Measurements from ENCODE around the gene ARSB.
"Not testable (repeated sequence)": the region's sequence is repeated elsewhere in the genome, so short reads cannot be mapped to it uniquely, and the experiment has no call there.

Gene ARSB

DNA sequence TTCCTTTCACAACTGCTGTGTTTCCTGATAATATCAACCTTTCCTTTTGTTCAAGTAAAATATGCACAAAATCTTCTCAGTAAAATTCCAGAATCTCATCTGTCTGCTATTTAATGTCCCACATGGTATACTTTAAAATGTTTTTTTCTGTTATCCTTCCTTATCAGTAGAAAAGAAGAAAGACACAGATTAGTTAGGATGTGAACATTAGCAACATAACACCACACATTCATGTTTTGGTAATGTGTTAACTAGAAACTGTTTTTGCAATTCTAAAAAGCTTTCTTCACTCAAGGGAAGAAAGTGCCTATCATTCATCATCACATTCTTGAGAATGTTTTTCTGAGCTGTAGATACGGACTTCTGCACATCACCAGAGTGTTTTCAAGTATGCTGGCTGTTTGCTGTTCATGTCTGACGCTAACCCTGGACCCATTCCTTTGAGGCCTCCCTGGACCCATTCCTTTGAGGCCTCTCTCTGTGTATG, 10.5 kb upstream of the ARSB start:
- DNase-seq (ENCODE audit: low spot score), result no peak

DNA sequence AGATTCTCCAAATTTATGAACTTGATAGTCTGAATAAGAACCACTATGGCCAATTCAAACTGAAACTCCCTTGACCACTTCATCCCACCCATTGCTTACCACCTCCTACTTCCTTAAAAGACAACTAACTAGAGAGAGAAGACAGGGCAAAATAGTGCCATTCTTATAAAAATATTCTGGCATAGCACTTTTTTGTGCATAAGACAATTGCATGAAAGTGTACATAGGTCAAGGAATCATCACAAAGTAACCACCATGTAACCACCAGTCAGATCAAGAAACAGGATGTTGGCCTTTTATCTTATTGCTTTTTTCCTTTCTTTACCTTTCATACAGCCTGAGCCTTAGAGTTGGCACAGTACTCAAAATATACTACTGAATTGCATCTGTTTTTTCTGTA, 8.1 kb upstream of the ARSB start:
- DNase-seq (ENCODE audit: low spot score) (no peak), FAIRE-seq (no peak)

More for the DNA sequence above, 10.5 kb upstream of the ARSB start:
- FAIRE-seq, result no peak

DNA sequence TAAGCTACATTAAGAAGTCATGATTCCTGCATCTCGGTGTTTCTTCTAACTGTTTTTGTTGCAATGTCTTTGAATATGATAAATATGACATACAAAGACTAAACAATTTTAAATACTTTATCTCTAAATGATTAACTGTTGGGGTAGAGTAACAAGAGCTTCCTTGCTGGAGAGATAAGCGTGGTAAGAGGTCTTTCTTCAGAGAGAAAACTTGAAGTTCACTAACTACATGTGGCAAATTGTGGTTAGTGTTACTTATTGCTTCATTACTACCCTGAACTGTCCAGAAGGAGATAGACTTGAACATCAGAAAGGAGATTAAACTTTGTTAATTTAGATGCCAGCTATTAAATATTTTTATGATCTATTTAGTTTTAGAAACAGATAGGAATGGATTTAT, 7.0 kb upstream of the ARSB start:
- no peak for FAIRE-seq
- no peak for DNase-seq (ENCODE audit: low spot score)

DNA sequence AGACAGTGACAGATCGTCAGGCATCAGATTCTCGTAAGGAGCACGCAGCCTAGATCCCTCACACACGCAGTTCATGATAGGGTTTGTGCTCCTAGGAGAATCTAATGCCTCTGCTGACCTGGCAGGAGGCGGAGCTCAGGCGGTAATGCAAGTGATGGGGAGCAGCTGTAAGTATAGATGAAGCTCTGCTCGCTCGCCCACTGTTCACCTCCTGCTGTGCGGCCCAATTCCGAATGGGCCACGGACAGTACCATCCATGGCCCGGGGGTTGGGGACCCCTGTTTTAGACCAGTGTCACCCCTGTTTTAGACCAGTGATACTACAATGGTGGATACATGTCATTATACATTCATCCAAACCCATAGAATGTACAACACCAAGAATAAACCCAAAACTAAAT, 4.0 kb upstream of the ARSB start:
- FAIRE-seq (no peak), DNase-seq (ENCODE audit: low spot score) (no peak)

DNA sequence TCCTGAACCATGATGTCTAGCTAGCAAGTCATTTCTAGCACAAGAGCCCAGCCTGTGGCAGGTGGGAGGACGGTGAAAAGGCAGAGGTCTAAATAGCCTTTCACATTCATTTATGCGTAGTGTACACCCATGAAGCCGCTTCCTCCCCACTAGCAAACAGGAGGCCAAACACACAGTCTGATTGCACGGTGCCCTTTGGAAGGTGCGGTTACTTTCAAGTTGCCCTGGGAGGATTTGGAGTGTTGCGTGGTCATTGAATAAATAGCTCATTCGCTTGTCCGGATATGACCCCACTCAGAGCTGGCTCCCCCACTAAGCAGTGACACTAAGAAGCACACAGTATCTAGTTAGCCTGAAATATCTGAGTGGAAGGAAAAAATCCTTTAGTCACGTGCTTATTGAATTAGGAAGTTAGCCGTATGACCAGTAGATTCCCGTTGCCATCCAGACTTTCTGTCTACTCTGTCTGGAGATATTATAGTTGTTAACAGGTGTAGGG, 664 bp upstream of the ARSB start:
- FAIRE-seq (no peak), DNase-seq (ENCODE audit: low spot score) (peak; percentile 75)

DNA sequence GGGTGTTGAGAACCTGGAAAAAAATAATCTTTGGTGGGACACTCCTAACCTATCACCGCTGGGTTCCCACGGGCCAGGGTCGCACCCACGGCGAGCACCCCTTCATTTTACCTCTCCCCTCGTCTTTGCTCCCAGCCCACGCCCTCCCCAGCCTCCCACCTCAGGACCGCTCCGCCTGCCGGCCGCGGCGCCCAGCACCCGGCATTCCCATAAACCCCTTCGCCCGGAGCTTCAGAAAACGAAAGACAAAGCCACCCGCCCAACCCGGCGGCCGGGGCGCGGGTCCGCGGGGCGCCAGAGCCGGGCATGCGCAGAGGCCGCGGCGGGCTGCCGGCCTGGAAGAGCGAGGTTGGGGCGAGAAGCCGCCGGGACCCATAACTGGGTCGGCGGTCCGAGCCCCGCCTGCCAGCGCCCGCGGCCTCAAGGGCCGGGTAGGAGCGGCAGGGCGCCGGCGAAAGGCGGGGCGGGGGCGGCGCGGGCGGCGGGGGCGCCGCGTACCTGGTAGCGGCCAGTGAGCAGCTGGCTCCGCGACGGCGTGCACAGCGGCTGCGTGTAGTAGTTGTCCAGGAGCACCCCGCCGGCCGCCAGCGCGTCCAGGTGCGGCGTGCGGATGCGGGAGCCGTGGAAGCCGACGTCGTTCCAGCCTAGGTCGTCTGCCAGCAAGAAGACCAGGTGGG, 533 bp downstream of the ARSB start:
- no peak for FAIRE-seq
- peak; percentile 50 for DNase-seq (ENCODE audit: low spot score)

DNA sequence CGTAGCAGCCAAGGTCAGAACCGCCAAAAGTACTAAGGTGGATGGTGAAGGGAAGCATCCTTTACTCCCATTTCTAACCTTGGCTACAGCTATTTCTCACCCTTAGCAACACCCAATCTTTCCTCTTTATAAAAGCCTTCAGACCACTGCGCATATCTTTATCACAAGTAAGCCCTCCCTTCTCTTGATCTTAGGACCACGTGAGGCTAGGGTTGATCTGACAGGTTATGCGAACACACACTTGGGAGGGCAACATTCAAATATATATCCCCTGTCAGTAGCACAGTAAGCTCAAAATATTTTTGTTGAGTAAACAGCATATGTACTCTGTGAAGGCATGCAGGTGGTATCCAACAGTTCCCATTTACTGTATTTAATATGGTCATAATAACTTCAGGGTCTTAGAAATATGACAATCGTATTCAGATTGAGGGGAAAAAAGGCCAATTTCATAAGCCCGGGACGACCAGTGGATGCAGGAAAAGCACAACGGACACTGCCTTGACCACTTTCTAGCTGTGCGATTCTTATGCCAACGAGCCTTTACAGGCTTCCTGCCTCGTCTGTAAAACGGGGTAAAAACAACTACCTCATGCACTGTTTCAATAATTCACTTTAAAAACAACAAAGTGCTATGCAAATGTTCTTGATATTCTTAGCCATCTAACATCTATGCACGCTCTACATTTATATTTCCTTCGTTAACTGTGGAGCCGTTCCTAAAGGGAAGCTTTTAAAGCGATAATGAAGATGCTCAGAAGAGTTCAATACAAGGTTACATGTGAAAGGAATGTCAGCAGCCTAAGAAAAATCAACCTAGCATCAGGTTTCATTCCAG, 1.3 kb downstream of the ARSB start:
- FAIRE-seq (no peak), DNase-seq (ENCODE audit: low spot score) (no peak)

DNA sequence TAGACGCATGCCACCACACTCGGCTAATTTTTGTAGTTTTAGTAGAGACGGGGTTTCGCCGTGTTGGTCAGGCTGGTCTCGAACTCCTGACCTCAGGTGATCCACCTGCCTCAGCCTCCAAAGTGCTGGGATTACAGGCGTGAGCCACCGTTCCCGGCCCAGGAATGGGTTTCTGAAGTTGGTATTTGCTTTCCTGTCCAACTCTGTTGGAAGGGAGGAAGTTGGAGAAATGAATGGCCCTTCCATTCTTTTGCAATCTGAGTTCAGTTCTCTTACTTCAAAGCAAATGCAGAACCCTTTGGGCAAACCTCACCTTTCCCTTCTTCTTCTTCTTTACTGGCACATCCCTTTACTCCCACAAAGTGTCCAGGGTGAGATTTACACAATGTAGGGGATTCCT, 1.9 kb downstream of the ARSB start:
- FAIRE-seq; DNase-seq (ENCODE audit: low spot score): not testable (repeated sequence)

DNA sequence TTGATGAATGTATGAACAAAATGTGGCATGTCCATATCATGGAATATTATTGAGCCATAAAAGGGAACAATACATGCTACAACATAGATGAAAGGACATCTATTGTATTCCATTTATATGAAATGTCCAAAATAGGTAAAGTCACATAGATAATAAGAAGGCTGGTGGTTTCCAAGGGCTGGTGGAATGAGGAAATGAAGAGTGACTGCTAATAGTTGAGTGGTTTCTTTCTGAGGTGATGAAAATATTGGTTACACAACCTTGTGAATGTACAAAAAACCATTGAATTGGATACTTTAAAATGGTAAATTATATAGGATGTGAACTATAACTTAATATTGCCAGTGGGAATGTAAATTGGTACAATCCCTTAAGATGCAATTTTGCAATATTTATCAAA, 5.2 kb downstream of the ARSB start:
- DNase-seq (ENCODE audit: low spot score) (no peak), FAIRE-seq (no peak)

DNA sequence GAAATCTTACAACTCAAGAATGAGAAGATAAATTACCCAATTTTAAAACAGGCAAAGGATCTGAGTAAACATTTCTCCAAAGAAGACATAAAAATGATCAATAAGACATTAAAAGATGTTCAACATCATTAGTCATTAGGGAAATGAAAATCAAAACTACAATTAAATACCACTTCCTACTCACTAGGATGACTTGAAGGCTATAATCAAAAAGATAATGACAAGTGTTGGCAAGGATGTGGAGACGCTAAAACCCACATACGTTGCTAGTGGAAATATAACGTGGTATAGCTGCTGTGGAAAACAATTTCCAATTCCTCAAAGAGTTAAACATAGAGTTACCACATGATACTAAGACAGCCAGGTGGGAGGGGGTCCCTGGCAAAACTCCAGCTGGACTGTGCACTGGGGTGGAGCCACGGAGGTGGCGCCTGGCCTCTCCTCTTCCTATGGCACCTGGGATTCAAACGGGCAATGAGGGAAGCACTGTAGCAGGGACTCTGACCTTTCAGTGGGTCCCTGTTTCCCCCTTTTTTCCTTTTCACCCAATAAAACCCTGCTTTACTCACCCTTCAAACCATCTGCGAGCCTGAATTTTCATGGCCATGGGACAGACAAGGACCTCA, 5.9 kb downstream of the ARSB start:
- DNase-seq (ENCODE audit: low spot score) (no peak), FAIRE-seq (no peak)

DNA sequence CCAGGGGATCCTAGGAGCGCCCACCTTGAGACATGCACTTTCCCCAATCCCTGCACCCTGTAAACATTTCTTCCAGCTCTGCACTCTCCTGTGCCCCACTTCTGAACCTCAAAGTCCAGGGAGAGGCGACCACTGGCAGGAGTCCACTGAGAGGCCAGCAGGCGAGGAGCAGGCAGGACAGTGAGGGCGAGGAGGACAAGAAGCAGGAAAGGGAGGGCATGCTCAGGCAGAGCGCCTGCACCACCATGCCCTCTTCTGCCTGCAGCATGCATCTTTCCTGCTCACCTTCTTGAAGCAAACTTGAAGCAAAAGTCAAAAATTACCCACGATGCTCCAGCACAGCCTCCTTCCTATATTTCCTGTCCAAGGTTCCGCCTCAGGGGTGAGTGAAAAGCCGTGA, 10.1 kb downstream of the ARSB start:
- no peak for FAIRE-seq

DNA sequence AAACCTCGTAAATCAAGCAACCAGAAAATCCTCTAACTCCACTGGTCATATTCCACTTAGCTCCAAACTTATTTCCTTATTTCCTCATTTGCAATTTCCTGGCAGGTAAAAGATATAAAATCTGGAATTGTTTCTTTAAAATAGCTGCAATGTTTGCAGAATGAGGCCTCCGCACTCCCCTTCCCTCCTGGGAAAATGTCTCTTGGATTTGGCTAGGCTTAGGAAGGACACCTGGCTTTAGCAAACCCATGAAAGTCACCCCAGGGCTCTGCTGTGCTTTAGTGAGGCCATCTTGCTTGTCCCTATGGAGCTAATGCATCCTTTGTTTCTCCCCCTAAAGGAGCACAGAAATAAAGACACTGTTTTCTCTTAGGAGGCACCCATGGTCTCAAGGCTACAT, 10.5 kb downstream of the ARSB start:
- no peak for FAIRE-seq
- DNase-seq (ENCODE audit: low spot score), result no peak

More for the DNA sequence above, 10.1 kb downstream of the ARSB start:
- no peak for DNase-seq (ENCODE audit: low spot score)

DNA sequence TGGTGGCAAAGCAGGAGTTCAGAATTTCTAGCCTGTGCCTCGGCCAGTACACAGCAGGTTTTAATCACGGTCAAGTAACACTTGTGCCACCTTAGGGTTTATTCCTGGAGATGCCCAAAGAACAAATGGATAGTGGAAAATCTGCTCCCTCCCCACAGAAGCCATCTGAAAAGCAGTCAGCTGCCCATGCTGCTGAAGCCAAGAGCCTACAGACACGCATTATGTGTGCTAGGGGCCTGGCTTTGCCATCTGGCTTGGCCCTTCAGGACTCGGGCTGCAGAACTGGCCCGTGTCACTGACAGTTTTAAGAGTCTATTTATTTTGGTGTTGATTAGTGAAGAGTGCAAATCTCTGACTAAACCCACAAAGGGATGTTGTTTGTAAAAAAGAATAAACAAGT, 11.1 kb downstream of the ARSB start:
- DNase-seq (ENCODE audit: low spot score) (no peak), FAIRE-seq (no peak)

DNA sequence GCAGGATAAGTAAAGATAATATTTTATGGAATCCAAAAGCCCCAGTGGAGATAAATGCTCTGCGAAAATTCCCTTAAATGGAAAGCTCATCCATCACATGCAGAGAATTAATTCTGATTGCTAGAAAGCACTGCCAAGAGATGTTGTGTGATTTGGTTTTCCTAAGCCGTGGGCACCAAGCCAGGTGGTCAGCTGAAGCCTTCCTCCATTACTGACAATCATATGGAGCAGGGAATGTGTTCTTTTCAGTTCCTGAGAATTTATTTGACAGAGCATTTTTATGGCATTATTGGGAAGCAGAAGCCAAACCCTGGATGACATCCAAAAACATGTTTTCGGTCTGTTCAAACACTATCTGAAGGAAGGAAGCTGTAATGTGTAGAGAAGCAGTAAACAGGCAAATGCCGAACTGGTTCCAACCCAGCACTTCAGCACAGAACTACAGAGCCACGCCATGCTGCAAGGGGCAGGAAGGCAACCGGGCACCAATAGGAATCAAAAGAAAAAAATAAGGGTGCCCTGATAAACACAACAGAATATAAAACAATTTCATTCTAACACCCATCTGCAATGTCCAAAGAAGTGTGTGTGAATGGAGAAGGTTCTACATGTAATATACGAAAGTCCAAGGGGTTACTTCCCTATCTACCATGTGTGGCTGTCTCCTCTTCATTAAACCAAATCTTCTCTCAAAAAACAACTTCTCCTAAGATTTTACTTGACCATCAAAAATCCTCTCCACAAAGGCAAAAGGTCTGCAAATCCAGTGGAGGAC, 12.3 kb downstream of the ARSB start:
- no peak for DNase-seq (ENCODE audit: low spot score)

DNA sequence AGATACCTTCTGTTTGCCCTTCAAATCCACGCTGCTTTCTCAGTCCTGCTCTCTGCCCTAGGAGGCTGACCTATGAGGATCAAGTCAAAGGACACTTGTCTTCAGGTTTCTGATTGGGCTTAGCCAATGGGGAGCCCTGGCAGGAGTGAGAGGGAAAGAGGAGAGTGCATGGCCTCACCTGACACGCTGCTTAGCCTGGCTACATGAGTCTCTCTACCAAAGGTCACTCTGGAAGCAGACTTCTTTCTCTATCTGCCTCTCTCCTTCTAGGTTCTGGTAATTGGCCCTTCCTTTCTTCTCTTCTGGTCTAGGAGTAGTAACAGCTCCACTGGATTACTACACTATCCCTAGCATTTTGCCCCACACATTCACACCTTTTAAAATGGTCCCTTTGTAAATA, 13.1 kb downstream of the ARSB start:
- DNase-seq (ENCODE audit: low spot score) (no peak), FAIRE-seq (no peak)

More for the DNA sequence above, 12.3 kb downstream of the ARSB start:
- FAIRE-seq, result no peak

DNA sequence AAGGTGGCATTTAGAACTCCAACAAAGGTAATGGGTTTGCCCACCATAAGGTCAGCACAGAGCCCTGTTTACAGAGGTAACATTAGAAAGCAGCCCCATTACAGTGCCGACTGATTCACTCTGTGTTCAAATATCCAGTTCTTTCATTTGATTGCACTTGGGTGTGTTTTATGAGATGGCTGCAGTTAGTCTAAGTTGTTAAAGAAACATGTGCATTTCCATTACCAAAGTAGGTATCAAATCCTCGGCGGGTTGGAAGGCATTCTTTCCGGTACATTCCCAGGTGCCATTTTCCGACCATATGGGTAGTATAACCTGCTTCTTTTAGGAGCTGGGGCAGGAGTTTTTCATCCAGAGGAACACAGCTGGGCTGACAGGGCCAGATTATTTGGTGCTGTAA, 16.3 kb downstream of the ARSB start:
- DNase-seq (ENCODE audit: low spot score), result no peak
- FAIRE-seq, result no peak

DNA sequence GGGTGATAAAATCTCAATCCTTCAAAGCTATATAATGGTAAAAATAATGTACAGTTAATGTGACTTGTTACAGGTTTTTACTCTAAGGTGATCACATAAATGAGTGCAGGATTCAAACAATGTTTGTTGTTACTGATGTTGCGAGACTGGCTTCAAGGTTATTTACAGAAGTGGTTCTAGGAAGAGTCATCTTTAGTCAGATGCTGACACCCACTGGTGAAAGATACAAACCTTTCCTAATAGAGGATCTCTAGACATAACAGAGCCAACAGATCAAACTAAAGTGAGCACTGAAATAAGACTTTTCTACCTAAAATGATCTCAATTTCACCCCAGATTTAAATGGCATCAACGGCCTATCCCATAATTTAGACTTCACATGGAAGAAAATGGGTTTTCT, 20.2 kb downstream of the ARSB start:
- no peak for FAIRE-seq
- peak; percentile 8 for DNase-seq (ENCODE audit: low spot score)

DNA sequence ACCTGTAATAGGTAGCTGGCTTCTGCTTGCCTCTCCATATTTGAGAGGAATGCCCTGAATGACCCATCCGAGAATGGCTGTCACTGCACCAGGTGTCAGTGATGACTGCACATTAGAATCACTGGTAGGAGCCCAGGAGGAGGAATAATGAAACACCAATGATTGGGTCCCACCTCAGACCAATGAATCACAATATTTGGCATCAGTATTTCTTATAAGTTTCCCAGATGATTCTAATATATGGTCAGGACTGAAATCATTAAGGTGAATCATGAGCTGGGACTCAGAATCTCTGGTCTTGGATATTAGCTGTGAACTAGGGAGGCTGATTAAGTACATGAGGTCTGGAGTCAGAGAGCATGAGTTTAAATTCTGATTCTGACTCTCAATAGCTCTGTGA, 23.4 kb downstream of the ARSB start:
- FAIRE-seq (no peak), DNase-seq (ENCODE audit: low spot score) (no peak)

DNA sequence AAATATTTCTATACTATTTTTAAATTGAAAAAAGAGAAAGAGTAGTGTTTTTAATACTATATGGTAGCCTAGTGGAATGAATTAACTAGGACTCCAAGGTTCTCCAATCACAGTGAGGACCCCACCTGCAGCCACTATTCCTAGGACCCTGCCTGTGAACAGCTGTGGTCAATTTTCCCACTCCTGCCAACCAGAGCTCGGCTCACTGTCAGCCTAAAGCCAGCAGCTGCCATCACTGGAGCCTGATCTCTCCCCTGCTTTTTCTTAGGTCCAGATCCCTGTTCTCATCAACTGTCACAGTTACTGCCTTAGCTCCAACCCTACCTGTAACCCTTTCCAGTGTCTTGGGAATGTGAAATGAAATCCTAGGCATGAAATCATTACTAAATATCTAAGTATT, 25.3 kb downstream of the ARSB start:
- no peak for DNase-seq (ENCODE audit: low spot score)
- no peak for FAIRE-seq

DNA sequence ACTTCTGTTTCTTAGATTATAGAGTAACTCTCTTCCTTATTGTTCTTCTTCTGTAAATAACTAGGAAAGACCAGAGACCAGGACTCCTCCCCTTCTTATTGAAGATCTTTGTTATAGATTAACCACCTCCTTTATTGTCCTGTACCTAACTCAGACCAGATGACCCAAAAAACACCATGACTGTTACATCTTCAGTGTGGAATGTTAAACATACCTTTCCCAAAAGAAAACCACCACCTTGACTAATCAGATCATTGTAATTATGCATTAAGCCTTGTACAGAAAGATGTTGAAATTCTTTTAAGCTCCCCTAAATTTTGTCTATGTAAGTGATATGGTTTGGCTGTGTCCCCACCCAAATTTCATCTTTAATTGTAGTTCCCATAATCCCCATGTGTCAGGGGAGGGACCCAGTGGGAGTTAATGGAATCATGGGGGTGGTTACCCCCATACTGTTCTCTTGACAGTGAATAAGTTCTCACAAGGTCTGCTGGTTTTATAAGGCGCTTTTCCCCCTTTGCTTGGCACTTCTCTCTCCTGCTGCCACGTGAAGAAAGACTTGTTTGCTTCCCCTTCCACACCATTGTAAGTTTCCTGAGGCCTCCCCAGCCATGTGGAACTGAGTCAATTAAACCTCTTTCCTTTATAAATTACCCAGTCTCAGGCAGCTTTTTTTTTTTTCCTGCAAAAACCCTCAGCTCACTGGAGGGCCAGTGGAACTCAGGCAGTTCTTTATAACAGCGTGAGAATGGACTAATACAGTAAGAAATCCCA, 26.3 kb downstream of the ARSB start:
- FAIRE-seq, result no peak
- no peak for DNase-seq (ENCODE audit: low spot score)

DNA sequence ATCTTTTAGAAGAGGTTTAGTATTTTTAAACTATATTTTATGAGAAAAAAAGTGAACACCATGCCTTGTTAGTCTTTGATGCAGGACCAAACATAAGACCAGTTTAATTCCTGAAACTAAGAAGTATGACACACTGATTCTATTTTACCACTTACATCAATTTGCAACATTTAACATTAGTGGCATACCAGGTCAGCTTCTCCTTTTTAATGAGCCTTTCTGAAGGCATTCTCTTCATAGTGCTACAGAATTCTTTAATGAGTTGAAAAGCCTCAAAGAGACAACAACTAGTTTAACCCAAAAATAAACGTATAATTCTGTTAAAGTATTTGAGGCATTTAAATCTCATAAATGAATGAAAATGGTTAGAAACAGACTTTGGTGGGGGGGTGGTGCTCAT, 28.2 kb downstream of the ARSB start:
- no peak for FAIRE-seq

More for the DNA sequence above, 28.2 kb downstream of the ARSB start:
- no peak for DNase-seq (ENCODE audit: low spot score)

All from RCC 7860 (cell line).